Limb (tissue), 2 donors: ENCODE measurements around the gene CAMSAP1.

Experiments used
- DNase-seq, 2 donors: peaks; one replicate each; pipeline ENCODE4 v3.0.0-alpha.2; 2016; ENCODE audit errors: extremely low spot score in 2 of 2

The CAMSAP1 gene

GRCh38 chr9:135883410-135884089 is 23.8 kb downstream of the CAMSAP1 start:
- DNase-seq, result no peak

DNA sequence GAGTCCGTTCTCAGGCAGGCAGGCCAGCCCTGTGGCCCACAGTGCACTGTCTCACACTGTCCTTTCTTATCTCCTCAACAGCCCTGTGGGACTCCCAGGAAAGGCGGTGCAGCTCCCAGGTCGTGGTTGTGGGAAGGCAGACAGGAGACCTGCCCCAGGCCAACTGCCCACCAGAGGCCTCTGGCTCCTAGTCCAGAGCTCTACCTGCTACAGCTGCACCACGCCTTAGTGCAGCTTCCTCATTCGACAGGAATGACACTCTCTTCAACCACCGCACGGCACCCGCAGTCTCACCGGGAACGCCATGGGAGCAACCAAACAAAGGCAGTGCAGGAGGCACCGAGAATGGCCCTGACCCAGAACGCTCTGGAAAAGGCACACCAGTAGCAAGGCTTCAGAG is 25.3 kb downstream of the CAMSAP1 start:
- DNase-seq, result no peak

DNA sequence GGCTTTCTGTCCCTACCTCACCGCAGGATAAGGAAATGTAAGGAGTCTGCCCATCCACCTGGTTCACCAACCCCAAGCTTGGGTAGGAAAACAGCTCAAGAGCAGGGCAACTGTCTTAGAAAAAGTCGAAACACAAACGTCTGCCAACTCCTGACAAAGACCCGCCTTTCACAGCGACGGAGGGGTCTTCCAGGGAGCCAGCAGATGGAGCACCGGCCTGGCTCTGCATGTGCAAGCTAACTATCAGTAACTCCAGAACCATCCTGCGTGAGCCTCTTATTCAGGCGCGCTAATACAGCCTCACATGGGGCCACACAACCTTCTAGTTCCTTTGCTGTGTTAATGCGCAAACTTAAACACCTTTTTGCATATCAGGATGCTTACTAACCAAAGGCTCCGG is 26.9 kb downstream of the CAMSAP1 start:
- no peak for DNase-seq

- DNase-seq, result no peak
Measured at GRCh38 chr9:135879619-135880018, 27.7 kb downstream of the CAMSAP1 start.

- no peak for DNase-seq
Measured at GRCh38 chr9:135879237-135879601, 28.1 kb downstream of the CAMSAP1 start.

- DNase-seq, result no peak
Measured at GRCh38 chr9:135878528-135879236, 28.7 kb downstream of the CAMSAP1 start.

DNA sequence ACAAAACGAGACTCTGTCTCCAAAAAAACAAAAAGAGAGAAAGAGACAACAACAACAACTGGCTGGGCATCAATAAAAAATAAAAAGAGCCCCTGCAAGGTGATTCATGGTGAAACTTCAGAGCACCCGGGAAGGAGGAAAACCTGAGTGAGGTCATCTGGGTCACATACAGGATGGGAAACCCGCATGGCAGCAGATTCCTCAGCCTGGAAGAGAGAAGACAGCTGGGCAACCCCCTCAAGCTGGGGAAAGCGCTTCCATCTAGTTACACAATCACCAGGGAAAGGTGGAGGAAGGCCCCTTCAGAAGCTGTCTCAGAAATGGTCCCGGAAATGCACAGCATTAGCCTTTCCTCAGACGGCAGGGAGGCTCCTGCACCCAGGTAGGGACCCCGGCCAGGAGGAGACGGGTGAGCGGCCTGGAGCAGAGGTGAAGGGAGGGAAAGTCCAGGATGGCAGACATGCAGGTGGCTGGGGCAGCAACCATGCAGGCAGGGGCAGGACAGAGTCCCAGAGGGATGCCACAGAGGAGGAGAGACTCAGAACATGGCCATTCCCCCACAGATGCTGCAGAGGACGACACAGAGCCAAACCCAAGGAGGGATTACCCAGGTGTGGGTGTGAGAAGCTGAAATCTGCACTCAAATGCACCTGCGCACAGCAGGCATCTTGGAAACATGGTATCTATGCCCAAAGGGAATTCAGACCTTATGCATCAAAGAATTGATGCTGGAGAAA is 29.4 kb downstream of the CAMSAP1 start:
- DNase-seq, result no peak

GRCh38 chr9:135876936-135877335 is 30.4 kb downstream of the CAMSAP1 start:
- no peak for DNase-seq

- no peak for DNase-seq
Measured at GRCh38 chr9:135874859-135875258, 32.5 kb downstream of the CAMSAP1 start.

GRCh38 chr9:135869909-135870308 is 37.4 kb downstream of the CAMSAP1 start:
- no peak for DNase-seq

DNA sequence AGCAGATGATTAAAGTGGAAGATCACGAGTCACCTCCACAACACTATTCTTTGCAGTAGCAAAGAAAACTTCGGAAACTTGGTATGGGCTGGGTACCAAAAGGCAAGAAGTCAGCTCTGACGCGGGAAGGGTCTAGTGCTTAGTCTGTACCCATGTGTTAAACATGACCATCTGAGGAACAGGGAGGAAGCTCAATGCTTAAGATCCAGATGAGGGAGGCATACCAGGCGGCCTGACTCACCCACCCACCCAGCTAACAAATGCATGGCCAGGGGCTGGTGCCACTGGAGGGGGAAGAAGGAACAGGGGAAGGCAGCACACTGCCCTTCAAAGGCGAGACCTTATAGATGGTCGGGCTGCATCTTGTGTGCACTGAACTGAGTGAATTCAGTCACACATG is 41.8 kb downstream of the CAMSAP1 start:
- no peak for DNase-seq

DNA sequence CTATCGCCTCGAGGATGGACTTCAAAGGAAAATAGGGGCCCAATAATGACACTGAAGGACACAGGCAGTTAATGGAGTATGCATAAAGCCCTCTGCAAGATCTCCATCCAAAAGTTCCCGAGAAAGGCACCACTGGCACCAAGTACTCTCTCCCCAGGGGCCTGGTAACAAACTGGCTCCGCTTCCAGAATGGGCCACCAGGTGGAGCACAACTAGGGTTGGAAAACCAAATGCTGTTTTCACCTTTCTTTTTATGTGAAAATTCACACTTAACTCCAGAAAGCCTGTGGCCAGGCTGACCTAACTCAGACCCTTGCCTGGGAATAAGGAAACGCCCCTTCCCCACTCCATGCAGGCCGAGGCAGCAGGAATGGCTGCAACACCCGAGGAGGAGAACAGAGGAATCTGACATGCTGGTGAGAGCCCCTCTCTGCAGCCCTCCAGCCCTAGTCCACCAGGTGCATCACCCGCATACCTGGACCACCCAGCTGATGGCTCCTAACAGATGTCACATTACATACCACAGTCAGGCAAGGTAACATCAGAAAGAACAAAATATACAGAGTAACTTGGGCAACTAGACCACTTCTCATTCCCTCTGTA is 42.8 kb downstream of the CAMSAP1 start:
- peak; percentile 44 to 79 for DNase-seq

DNA sequence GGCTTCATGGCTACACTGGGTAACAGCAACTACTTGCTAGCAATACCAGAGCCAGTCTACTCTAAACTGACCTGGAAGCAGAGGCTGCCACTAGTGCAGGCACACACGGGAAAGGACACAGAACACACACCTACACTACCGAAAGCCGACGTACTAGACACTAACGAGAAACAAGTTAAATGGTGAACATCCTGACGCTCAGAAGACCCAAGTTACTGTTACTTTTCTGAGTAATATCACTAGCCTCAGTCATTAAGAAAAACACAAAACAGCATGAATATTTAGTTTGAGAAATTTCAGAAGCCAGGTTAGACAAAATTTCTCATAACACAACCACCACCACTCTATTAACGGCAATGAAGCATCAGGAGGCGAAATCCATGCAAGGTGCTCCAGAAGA is 44.5 kb downstream of the CAMSAP1 start:
- no peak for DNase-seq

DNA sequence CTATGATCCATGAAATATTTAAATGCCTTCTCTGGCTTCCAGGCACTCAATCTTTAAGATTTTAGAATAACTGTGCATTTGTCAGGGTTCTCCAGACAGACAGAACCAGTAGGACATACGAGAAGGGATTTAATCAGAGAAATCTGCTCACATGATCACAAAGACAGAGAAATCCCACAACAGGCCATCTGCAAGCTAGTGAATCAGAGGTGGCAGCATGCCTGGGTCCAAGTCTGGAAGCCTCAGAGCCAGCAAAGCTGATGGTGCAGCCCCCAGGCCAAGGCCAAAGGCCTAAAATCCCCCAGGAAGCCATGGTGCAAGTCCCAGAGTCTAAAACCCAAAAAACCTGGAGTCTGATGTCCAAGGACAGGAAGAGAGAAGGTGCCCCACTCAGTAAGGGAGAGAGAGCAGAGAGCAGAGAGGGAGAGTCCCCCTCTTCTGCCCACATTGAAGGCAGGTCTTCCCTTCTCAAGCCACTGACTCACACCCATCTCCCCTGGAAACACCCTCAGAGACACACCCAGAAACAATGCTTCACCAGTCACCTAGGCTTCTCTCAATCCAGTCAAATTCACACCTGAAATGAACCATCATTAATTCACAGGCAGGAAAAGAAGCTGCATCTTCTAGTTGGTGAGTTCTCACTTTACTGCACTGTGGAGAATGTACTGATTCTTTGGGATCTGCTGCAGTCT is 48.7 kb downstream of the CAMSAP1 start:
- DNase-seq, result no peak

DNA sequence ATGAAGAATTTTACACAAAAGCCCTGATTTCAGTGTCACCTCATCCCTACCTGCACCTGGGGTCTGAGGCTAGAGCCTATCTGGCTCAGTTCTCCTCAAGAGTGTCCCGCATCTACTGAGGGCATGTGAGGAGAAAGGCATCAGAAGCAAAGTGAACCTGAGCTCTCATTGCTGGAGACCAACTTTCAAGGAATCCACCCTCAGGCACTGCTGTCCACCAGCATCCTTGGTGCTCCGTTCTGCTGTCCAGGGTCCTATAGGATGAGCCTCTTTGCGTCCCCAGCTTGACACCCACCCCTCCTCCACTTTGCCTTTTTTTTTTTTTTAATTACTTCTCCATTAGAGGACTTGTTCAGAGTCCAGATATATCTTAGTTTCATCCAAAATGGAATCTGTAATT is 49.5 kb downstream of the CAMSAP1 start:
- DNase-seq, result no peak

GRCh38 chr9:135857371-135857786 is 50.0 kb downstream of the CAMSAP1 start:
- DNase-seq, result no peak

GRCh38 chr9:135851748-135852147 is 55.6 kb downstream of the CAMSAP1 start:
- no peak for DNase-seq

GRCh38 chr9:135850737-135851136 is 56.6 kb downstream of the CAMSAP1 start:
- no peak for DNase-seq

- no peak for DNase-seq
Measured at GRCh38 chr9:135849181-135849580, 58.2 kb downstream of the CAMSAP1 start.

- no peak for DNase-seq
Measured at GRCh38 chr9:135848341-135849047, 58.9 kb downstream of the CAMSAP1 start.

GRCh38 chr9:135847833-135848232 is 59.5 kb downstream of the CAMSAP1 start:
- no peak for DNase-seq
